HG03460 (cell line): Measurements from ENCODE around the gene NEK4.

Experiments
- ATAC-seq: cut with Tn5 transposase; IDR thresholded peaks from one replicate; pipeline ENCODE4 v1.9.1; 2021; ENCODE audit not compliant: unreplicated experiment

The NEK4 gene

GRCh38 chr3:52770496-52771333 is at the start of gene NEK4:
Gene NEK4, minus strand, starts transcription at chr3:52770940. Its CDS starts 194 bp downstream, at chr3:52770746.
- peak; percentile 86 for ATAC-seq

GRCh38 chr3:52819936-52820335 is 49.2 kb upstream of the NEK4 start:
- no peak for ATAC-seq

- ATAC-seq: no peak
These were observed 47.1 kb upstream of the NEK4 start for GRCh38 chr3:52817860-52818259.

- ATAC-seq: no peak
These were observed 46.5 kb upstream of the NEK4 start for GRCh38 chr3:52817221-52817620.

GRCh38 chr3:52816654-52817053 is 45.9 kb upstream of the NEK4 start:
- no peak for ATAC-seq

- no peak for ATAC-seq
These were observed 45.5 kb upstream of the NEK4 start for GRCh38 chr3:52816199-52816598.

GRCh38 chr3:52813810-52814209 is 43.1 kb upstream of the NEK4 start:
- ATAC-seq: no peak

- ATAC-seq: no peak
These were observed 40.8 kb upstream of the NEK4 start for GRCh38 chr3:52811452-52812011.

- no peak for ATAC-seq
These were observed 40.2 kb upstream of the NEK4 start for GRCh38 chr3:52810923-52811322.

GRCh38 chr3:52809662-52810377 is 39.1 kb upstream of the NEK4 start:
- ATAC-seq: no peak

GRCh38 chr3:52809149-52809548 is 38.4 kb upstream of the NEK4 start:
- ATAC-seq: no peak

- no peak for ATAC-seq
These were observed 34.7 kb upstream of the NEK4 start for GRCh38 chr3:52805270-52806039.

- ATAC-seq: no peak
These were observed 31.1 kb upstream of the NEK4 start for GRCh38 chr3:52801839-52802238.

GRCh38 chr3:52800079-52800478 is 29.3 kb upstream of the NEK4 start:
- ATAC-seq: no peak

GRCh38 chr3:52798978-52799476 is 28.3 kb upstream of the NEK4 start:
- no peak for ATAC-seq

GRCh38 chr3:52798376-52798977 is 27.7 kb upstream of the NEK4 start:
- no peak for ATAC-seq

GRCh38 chr3:52796411-52796810 is 25.7 kb upstream of the NEK4 start:
- no peak for ATAC-seq

GRCh38 chr3:52795298-52795900 is 24.7 kb upstream of the NEK4 start:
- ATAC-seq: no peak

- ATAC-seq: no peak
These were observed 23.9 kb upstream of the NEK4 start, which contains the start of gene ITIH3 for GRCh38 chr3:52794612-52795099. Gene ITIH3, plus strand, starts transcription at chr3:52794796. Its CDS starts 8 bp downstream, at chr3:52794804.
